HG02588 (cell line): Measurements from ENCODE around the gene GRIN3B.

Experiments used
- ATAC-seq: cut with Tn5 transposase; IDR thresholded peaks from one replicate; pipeline ENCODE4 v1.9.1; 2021; ENCODE audit warnings: mild to moderate bottlenecking, moderate library complexity; ENCODE audit not compliant: unreplicated experiment

GRIN3B gene

DNA sequence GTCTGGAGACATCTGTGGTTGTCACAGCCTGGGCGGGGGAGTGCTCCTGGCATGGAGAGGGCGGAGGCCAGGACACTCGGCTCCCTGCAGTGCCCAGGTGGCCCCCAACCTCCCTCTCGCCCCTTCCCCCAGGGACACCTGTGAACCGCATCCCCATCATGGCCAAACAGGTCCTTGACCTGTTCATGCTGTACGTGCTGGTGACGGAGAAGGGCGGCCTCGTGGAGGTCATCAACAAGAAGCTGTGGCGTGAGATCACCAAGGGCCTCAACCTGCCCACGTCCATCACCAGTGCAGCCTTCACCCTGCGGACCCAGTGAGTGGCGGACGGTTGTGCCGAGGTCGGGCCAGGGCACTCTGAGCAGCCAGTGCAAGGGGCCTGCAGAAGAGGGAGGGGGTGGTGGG, 36.1 kb upstream of the GRIN3B start:
- no peak for ATAC-seq

GRCh38 chr19:964761-965694, 35.2 kb upstream of the GRIN3B start:
- no peak for ATAC-seq

DNA sequence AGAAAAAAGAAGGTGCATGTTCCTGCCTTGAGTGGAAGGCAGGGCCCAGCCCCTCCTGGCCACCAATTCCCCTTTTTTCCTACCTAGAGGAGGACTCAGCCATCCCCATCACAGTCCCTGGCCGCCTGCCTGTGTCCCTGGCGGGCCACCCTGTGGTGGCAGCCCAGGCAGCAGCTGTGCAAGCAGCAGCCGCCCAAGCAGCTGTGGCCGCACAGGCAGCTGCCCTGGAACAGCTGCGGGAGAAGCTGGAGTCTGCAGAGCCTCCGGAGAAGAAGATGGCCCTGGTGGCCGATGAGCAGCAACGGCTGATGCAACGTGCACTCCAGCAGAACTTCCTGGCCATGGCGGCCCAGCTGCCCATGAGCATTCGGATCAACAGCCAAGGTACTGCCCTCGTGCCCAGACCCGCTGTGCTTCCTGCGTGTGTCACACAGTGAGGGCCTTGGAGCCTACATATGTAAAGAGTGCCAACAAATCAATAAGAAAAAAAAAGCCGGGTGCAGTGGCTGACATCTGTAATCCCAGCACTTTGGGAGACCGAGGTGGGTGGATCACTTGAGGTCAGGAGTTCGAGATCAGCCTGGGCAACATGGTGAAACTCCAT, 33.6 kb upstream of the GRIN3B start:
- ATAC-seq: no peak

DNA sequence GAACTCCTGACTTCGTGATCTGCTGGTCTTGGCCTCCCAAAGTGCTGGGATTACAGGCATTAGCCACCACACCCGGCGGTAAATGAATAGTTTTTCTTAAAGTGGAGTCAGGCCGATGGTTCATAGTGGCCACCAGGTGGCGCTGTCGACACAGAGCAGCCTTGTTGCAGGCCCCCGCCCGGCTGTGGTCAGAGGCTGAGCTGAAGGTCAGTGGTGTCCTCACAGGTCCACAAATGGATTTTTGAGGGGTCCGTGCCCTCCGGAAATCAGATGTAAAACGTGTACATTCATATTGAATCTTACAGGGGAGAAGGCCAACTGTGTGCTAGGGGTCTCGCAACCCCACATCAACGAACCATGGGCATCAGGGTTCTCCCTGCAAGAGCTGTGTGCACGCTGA, 29.5 kb upstream of the GRIN3B start:
- no peak for ATAC-seq

DNA sequence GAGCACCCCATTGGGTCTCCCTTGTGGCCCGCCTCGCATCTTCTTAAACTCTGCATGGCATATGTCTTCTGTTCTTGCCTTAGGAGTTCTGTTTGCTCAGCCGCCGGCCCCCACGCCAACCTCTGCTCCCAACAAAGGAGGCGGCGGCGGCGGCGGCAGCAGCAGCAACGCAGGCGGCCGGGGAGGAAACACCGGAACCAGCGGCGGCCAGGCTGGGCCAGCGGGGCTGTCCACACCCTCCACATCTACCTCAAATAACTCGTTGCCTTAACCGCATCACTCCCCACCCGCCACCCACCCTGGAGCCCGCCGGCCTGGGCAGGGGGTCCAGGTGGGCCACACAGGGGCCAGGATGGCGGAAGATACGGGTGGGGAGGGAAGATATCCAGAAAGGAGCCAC, 28.4 kb upstream of the GRIN3B start:
- no peak for ATAC-seq

- no peak for ATAC-seq
Observed at GRCh38 chr19:972281-972680, 27.9 kb upstream of the GRIN3B start.

DNA sequence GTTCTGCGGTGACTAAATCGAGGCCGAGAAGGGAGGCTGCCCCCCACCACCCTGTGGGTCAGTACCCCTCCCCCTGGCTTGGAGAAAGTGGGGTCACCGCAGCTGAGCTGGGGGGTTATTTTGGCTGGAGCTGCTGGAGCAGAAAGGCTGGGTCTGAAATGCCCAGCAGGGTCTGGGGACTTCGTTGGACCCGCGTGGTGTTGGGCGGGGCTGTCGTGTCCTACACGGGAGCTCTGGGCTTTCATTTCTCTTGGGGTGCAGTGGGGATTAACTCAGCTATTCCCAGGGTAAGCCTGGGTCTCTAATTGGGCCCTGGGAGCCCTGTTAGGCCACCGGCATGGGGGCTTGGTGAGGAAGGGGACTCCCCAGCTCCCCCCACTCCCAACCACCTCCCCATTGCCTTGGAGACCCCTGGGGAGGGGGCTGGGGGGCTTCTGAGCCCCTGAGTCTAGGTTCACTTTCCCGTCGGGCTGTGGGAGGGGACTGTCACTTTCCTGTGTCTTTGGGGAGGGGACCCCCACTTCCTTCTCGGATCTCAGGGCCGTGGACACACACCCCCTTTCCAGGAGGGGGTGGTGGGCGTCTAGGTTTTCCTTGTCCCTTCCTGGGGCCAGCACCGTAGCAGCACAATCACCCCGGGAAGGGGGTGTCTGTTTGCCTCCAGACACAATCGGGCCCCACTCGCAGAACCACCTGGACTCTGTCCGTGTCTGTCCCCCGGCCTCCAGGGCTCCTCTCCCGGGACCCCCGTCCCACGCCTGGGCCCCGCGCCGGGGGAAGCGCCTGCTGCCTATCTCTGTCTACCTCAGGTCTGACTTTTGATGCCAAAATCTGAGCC, 26.3 kb upstream of the GRIN3B start:
- no peak for ATAC-seq

DNA sequence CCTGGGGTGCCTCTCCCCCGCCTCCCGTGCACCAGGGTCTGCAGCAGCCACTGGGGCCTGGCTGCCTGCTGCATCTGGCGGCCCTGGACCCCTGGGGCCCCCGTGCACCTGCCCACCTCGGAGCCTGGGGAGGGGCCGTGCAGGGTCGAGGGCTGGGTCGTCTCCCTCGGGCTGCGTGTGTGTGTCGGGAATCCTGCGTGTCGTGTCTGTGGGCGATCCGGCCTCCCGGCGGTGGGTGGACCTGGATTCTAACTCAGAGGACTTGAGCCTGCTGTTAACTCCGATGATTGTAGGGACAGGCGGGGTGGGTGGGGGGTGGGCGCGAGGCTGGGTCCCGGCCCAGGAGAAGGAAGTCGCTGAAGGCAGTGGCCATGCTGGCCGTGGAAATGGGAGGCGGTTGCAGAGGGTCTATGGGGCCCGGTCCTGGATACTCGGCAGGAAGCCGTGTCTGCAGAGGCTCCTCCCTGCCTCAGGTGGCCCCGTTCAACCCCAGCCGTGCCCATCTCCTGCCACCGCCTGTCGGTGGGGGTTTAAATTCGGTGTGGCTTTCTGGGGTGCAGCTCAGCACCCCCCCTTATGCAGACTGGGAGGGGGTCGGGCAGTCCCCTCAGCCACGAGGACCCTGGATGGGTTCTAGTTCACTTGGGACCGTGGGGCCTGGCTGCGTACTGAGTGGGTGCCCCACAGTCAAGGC, 25.5 kb upstream of the GRIN3B start:
- ATAC-seq: no peak

DNA sequence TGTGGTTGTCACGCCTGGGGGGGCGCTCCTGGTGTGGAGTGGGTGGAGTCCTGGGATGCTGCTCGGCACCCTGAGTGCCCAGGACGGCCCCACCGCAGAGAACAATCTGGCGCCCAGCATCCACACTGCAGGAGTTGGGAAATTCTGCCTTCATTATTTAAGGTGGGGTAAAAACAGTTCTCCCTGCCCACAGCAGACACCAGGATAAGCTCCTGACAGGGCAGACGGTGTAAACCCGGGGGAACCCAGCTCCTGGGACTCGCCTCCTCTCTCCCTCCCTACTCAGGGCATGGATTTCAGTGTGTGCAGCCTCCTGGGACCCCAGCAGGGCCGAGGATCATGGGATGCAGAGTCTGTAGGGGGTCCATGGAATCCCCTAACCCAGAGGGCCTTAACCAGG, 23.7 kb upstream of the GRIN3B start:
- ATAC-seq: no peak

DNA sequence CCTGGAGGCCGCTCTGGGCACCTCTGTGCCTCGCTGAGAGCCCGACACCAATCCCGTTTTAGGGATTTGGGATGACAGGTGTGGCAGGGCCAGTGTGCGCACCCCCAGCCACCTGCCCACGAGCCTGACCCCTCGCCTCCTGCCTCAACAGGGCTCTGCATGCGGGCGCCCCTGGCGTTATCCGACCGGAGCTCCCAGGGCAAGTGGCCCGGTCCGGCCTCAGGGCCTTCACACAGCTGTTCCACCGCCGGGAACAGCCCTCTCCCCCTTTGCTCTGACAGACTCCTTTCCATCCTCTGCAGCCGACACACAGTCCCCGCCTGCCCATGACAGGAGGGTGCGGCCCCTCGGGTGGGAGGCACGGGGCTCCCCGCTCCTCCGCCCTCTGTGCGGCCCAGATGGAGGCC, 23.2 kb upstream of the GRIN3B start:
- no peak for ATAC-seq

DNA sequence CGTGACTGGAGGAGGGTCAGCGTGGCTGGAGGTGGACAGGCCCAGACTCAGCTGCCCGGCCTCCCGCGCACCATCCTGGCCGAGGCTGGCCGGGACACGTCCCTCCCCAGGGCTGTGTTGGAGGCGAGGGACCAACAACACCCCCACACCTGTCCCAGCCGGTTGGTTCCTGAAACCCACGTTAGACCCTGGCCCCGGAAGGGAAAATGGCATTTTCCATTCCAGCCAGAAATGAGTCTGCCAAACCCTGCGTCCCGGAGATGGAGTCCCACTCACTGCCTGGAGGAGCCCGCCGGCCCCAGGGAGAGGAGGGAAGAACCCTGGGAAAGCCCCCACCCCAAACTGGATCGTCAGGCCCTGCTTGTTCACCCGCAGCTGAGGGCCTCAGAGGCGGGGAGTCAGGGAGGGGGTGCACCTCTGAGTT, 20.9 kb upstream of the GRIN3B start:
- no peak for ATAC-seq

GRCh38 chr19:980133-980998, 19.9 kb upstream of the GRIN3B start:
- ATAC-seq: no peak

DNA sequence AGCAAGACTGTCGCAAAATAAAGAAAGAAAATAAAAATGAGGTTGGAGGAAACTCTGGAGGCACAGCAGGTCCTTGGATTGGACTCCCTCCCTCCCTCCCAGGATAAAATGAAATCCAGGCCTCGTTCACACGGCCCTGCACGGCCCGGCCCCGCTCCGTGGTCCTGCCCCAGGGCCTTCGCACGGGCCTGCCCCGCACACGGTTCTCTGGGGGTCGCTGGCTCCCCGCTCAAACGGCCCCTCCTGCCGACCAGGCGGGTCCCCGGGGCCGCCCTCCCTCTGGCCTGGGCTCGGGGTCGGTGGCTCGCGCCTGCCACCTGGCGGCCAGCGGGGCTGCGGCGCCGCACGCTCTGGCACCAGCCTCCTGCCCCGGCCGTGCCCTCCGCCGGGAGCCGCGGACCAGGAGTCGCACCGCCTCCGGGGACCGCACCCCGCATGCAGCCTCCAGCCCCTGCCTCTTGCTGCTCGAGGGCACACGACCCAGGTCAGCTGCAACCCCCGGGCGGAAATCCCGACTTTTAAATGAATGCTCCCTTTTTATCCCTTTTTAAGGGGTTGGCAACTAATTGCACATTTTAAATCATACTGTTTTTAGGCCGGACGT, 17.6 kb upstream of the GRIN3B start:
- peak; percentile 48 for ATAC-seq

- ATAC-seq: peak; percentile 70
Observed at GRCh38 chr19:984165-984967, 15.9 kb upstream of the GRIN3B start, which contains the start of gene WDR18. Gene WDR18, plus strand, starts transcription at chr19:984345. Its CDS starts 9 bp downstream, at chr19:984354.

DNA sequence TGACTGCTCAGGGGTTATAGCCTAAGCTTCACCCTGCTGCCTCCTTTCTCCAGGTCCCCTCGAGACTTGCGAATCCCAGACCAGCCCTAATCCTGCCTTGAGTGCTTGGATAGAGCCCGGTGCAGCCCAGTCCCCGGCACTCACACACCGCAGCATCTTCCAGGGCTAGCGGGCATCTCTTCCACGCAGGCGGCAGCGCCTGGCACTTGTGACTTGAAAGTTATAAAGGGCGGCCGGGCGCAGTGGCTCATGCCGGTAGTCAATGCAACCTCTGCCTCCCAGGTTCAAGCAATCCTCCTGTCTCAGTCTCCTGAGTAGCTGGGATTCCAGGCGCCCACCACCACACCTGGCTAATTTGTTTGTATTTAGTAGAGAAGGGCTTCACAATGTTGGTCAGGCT, 14.1 kb upstream of the GRIN3B start:
- no peak for ATAC-seq

GRCh38 chr19:988081-988480, 12.1 kb upstream of the GRIN3B start:
- ATAC-seq: no peak

DNA sequence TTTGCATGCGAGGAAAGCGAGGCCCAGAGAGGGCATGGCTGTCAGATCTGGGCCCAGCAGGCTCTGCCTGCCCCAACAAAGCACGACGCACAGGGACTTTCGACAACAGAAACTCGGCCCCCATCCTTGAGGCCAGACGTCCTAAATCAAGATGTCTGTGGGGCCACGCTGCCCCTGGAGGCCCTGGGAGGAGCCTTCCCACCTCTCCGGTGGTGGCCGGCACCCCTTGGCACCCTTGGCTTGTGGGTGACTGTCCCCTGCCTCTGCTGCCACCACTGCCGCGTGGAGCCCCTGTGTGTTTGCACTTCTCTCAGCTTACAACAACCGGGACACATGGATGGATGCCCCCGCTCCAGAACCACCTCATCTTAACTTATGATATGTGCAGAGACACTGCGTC, 11.7 kb upstream of the GRIN3B start:
- no peak for ATAC-seq

GRCh38 chr19:989381-990081, 10.7 kb upstream of the GRIN3B start:
- ATAC-seq: no peak
